H54 (cell line): ENCODE measurements around the gene RHOJ.

Experiments used
- DNase-seq: peaks from one replicate; pipeline ENCODE4 v3.0.0; 2011; ENCODE audit warnings: low spot score, mixed read lengths; ENCODE audit not compliant: insufficient read length
- FAIRE-seq: peaks from 3 replicates; lab custom pipeline; 2011; peaks lifted over from hg19 to GRCh38; lab: Jason Lieb, UNC
- POLR2A ChIP-seq: IDR thresholded peaks from 2 replicates; pipeline ENCODE4 v1.6.1; 2011; ENCODE audit warnings: low read depth, mild to moderate bottlenecking, low read length

Gene RHOJ

DNA sequence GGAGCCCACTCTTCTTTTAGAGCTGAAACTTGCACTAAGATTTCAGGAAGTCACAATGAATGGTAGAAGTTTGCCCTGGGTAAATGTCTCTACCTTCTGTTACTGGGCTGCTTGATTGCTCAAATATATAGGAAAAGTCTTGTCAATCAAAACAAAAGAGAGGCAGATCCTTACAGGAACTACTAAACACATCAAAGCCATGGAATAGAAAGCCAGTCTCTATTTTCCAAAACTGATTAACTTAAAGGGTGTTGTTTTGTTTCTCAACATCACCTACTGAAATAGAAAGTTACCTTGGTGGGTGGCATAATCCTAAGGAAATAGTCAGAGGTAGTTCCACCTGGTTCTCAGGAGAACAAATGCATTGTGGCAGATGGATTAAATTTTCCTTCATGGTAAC is 114.6 kb downstream of the RHOJ start, which contains the start of gene GPHB5:
GPHB5 (minus strand) TSS at position 101 of the 400 bp plus-strand sequence. CDS start 1,086 bp downstream, outside the sequence.
- DNase-seq (no peak), FAIRE-seq (no peak)
- TF ChIP-seq POLR2A = no peak

DNA sequence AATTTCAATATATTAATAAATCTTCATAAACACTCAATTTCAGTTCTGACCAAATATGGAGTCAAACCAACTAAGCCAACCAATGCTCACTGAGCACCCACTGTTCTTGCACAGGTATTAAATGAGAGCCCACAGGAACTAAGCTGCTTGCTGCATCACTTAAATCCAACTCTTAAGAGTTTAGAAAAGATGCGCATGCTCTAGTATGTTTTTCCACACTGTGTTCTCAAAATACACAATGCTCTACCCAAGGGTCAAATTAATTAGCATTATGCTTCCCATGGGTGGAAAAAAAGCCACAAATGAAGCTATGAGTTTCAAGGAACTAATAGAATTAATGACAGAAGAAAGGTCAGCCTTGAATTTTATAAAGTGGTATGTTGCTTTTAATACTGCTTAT is 118.2 kb downstream of the RHOJ start:
- FAIRE-seq (no peak), DNase-seq (no peak)
- TF ChIP-seq POLR2A = no peak

DNA sequence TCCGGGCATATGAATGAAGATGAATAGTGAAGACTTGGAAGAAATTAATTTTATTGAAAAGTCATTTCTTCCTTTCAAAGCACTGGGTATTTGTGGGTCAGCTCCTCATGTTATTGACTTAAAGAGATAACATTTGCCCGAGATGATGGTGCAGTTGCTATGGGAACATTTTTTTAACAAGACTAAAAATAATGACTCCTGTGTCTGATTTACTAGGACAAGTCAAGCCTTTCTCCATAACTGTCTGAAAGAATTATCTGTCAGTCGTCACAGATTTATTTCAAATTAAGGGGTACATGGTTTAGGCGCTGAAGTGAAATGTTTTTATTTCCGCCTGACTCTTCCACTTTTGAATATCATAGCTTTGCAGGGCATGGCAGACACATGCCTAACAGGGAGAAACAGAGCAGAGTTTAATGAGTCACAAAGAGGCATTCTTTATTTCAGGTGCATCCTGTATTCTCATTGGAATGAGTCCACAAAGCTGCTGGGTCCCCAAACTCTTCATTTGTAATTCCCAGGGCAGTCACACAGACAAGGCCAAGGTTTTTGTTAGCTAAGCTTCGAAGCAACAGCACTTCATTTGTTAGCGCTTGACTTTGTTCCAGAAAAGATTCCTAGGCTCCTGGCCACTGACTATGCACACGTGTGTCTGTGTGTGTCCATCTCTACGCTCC is 118.8 kb downstream of the RHOJ start:
- FAIRE-seq = no peak
- no peak for DNase-seq
- no peak for TF ChIP-seq POLR2A

DNA sequence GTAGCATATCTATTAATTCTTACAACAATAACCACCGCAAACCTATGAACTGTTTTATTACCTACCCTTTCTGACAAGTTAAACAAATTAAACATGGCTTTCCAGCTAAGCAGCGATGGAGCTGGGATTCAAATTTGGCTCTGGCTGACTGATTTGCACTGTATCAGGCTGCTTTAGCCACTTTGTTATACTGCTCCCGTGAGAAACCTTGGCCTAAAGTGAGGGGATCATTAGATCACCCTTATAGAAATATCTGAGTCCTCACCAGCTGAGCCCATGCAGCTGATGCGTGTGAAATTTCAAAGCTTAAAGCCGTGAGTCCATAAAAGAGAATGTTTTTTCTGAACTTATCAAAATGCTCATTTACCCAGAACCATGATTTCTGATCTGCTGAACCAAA is 122.6 kb downstream of the RHOJ start:
- FAIRE-seq (no peak), DNase-seq (no peak)
- TF ChIP-seq POLR2A = no peak

DNA sequence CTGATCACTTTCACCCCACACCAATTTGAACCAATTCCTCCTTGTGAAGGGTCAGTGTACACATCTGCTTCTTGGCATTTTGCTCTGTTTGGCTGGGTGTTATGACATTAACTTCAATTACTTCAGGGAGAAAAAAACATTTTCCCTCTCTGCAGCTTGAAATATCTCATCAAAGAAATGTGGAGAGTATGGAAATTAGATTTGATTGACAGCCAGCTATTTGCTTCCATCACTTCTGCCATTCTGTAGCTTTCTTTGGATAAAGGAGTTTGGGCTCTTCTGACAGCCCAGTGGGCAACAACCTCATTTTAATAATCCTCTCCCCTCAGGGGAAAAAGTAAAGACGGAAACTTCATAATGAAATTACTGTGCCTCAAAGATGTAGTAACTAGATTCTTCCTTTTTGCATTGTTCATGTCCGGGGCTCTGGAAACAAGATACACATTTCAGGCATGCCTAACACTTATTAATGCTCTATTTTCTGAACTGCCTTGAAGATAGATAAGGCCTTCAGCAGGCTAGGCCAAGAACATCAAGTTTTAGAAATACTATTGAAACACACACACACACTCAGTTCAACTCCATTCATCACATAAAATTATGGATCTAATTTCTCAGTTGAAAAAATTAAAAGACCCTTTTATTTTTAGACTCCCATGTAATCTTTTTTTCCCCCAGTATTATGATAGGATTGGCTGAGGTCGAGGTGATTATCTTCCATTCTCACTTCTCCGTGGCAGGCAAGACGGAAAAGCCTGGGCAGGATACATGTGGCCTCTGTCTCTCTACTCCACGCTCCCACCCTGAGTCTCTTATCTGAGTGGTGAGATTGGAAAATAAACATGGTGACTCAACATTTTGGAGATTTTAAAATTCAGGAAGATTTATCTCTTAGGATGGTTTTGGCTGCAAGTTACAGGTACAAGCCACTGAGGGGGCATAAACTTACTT is 124.8 kb downstream of the RHOJ start:
- DNase-seq (no peak), FAIRE-seq (no peak)
- no peak for TF ChIP-seq POLR2A

DNA sequence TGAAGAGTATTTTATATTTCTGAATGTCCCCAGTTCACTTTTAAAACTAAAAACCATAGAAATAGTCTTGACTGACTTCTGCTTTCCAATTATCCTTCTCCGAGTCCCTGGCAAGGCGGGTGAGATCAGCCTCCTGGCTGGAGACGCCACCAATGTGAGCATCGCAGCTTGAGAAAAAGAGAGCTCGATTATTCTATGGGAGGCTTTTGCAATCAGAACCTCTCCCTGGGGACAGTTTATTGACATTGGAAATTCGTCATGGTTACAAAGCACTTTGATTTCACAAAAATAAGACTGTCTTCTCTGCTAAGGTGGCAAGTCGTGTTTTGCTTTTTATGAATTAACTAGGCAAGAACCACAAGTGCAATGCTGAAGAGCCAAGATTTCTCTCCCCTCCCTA is 138.1 kb downstream of the RHOJ start:
- DNase-seq (no peak), FAIRE-seq (no peak)
- no peak for TF ChIP-seq POLR2A
